HepG2 (cell line): Measurements from ENCODE around the gene C14orf132.

Experiments
- HMG20B ChIP-seq: conservative IDR thresholded peaks from 2 replicates; pipeline ENCODE4 v1.6.1; 2016; ENCODE audit warnings: missing genetic modification reagents, missing compliant biosample characterization
- MAZ ChIP-seq, 2 experiments: sonication (generic) in 1 of 2; formaldehyde crosslinking in 1 of 2; IDR thresholded peaks; 2 replicates each; pipeline versions ENCODE4 v1.5.0 to v1.6.1; 2012 to 2020; ENCODE audit warnings: low read depth in 2 of 2, mild to moderate bottlenecking in 2 of 2, borderline replicate concordance in 1 of 2, improper control_type of control experiment in 1 of 2, low read length in 1 of 2, missing genetic modification reagents in 1 of 2, moderate library complexity in 1 of 2
- PRMT3 ChIP-seq: sonication (generic); formaldehyde crosslinking; IDR thresholded peaks from 2 replicates; pipeline ENCODE4 v1.8.1; 2022; ENCODE audit warnings: low read depth, mild to moderate bottlenecking, moderate library complexity, missing genetic modification reagents, borderline replicate concordance
- TF ChIP-seq, protein P1 (sequence below), 2 experiments: sonication (generic) in 1 of 2; formaldehyde crosslinking in 1 of 2; IDR thresholded peaks; 2 replicates each; pipeline versions ENCODE4 v1.4.0 to v1.6.1; 2018 to 2020; ENCODE audit warnings: missing genetic modification reagents in 2 of 2, borderline replicate concordance in 1 of 2, low read depth in 1 of 2, mild to moderate bottlenecking in 1 of 2, missing biosample characterization in 1 of 2

DNA sequence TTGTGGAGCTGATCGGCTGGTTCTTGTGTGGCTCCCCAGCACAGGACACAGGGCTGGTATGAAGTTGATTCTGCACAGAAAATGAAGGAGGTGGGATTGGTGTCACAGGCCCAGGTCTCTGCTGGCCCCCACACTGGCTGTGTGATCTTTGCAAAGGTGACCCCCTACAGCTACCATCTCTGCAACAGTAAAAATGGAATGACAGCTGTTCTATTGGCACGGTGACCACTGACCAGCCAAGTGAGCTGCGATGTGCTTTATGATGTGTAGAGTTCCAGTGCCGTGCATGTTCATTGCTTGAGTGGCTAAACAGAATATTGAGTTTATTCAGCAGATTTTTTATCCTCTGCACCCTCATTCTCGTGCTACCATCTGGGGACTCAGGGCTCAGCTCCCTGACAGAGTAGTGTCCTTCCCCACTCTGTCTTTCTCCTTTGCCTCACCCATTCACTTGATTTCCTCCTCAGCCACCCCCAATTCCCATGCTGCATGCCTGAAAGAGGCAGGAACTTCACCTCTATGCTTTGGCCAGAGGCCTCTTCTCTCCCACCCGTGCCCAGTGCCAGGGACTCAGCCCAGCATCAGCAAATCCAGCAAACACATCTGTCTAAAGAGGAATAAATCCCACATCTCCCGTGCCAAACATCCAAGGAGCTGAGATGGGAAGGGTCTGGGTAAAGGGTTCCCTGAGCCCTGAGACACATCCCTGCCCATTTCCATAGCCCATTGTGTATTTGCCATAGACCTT is 21.2 kb downstream of the C14orf132 start:
- TF ChIP-seq MAZ (IDR thresholded peaks at IDR 0.05; ENCODE audit: borderline replicate concordance, low read depth, low read length) (no peak), MAZ (CRISPR knock-in tag; IDR thresholded peaks at IDR 0.05; ENCODE audit: low read depth) (no peak), PRMT3 (CRISPR knock-in tag) (no peak), HMG20B (CRISPR knock-in tag) (no peak)
- TF ChIP-seq, protein P1, sequence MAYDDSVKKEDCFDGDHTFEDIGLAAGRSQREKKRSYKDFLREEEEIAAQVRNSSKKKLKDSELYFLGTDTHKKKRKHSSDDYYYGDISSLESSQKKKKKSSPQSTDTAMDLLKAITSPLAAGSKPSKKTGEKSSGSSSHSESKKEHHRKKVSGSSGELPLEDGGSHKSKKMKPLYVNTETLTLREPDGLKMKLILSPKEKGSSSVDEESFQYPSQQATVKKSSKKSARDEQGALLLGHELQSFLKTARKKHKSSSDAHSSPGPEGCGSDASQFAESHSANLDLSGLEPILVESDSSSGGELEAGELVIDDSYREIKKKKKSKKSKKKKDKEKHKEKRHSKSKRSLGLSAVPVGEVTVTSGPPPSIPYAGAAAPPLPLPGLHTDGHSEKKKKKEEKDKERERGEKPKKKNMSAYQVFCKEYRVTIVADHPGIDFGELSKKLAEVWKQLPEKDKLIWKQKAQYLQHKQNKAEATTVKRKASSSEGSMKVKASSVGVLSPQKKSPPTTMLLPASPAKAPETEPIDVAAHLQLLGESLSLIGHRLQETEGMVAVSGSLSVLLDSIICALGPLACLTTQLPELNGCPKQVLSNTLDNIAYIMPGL (CRISPR knock-in tag; IDR thresholded peaks at IDR 0.05; ENCODE audit: borderline replicate concordance in 1 of 2, low read depth in 1 of 2) = no peak
